AG08395 (cell line): ENCODE results near the gene VPS72.

Experiments used
- DNase-seq: peaks from one replicate; pipeline ENCODE4 v3.0.0; 2012; ENCODE audit warnings: mixed read lengths, low spot score

Gene VPS72

GRCh38 chr1:151187205-151187604 is 2.8 kb downstream of the VPS72 start:
- no peak for DNase-seq

GRCh38 chr1:151184211-151184610 is 5.8 kb downstream of the VPS72 start:
- no peak for DNase-seq

DNA sequence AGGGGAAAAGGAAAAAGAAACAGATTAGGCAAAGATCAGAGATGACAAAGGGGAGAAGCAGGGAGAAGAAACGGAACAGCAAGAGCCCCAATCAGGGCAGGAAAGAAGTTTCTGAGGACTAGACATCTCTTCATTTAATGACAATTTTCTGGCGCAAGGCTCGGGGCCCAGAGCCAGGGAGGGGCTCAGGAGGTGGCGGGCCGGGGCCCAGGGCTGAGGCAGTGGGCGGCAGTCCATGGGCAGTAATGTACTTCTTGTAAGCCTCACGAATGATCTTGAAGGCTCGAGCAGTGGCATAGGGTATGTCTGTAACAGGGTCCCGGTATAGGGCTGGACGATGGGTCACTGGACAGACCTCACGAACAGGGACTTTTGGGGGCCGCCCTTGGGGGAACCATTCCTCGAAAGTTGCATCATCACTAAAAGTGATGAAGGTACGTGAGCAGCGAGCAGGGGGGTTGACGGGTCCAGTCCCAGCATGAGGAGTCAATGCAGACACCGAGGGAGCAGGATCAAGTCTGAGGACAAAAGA is 13.4 kb downstream of the VPS72 start:
- no peak for DNase-seq

GRCh38 chr1:151175863-151176262 is 14.1 kb downstream of the VPS72 start, which contains the start of gene TMOD4:
TSS of gene TMOD4 (minus strand) at chr1:151175981. CDS start at chr1:151174875, 1,106 bp downstream.
- peak; percentile 22 for DNase-seq

DNA sequence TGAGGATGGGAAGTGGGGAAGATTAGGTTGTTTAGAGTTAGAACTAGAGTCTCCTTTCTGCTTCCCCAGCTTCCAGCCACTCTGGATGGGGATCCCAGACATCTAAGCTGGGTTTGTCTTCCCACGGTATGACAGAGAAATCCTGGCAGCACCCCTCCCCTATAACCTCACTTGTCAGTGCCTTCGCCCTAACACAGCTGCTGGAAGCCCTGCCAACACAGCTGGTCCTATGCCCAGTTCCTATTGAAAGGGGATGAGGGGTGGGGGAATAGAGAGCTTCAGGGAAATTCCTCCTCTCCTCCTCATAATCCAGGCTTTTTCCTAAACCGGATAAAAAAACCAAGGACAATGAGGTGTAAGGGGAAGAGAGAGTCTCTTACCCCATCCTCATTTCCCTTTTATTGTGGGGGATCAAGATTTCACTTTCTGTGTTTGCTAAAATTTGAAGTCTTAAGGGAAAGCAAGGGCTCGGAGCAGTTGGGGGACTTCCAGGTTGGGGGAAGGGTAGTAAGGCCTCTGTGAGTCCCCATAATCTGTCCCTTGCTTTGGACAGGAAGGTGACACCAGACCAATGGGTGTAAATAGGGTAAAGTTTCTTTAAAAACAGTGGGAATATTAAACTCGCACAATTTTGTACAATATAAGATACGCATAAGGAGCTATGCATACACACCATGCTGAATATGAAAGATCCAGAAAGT is 14.8 kb downstream of the VPS72 start:
- no peak for DNase-seq

DNA sequence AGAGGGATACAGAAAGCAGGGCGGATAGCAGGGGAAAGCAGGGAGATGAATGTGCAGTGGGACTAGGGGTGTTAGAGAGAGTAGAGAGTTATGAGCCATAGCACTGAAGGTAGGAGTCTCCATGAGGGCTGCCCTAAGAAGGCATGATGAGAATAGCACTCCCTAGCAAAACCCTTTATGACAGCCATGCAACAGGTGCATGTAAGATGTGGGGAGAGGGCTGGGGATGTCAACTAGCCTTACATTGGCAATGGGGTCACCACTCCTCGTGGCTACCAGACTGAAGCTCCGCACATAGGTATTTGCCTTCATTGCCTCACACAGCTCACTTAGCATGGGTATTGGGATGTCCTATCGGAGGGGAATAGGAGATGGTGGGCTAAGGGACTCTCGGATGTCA is 18.8 kb downstream of the VPS72 start:
- no peak for DNase-seq

DNA sequence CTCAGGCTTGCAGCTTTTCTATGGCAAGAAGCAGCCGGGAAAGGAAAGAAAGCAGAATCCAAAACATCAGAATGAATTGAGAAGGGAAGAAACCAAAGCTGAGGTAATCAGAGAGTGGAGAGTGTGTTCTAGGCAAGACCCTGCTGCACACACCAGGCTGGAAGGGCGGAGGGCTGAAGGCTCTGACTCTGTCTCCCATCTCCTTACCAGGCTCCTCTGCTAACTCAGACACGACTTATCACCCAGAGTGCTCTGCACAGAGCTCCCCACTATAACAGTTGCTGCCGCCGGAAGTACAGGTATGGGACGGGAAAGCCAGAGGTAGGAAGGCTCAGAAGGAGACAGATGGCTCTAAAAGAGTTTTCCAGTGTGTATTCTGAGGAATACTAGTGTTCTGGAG is 22.9 kb downstream of the VPS72 start:
- no peak for DNase-seq

DNA sequence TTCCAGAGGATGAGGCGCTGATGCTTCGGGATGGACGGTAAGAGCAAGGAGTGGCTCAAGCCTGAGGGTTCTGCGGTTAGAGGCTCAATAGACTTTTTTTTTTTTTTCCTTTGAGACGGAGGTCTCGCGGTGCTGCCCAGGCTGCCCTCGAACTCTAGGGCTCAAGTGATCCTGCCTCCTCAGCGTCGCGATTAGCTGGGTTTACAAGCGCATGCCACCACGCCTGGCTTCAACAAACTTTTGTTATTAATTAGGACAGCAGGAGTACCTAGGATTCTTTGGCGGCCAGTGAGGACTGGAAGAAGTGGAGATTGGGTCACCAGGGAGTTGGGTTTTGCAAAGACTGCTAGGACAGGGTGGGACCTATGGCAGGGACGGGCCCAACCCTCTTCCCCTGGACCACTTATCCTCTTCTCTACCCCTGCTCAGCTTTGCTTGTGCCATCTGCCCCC is 23.5 kb downstream of the VPS72 start:
- DNase-seq = peak; percentile 79

GRCh38 chr1:151165738-151166504 is 24.1 kb downstream of the VPS72 start, which contains the start of the genes LYSMD1 and SCNM1:
TSS of gene LYSMD1 (minus strand) at chr1:151165902. CDS start at chr1:151165258, 644 bp downstream.
TSS of gene SCNM1 (plus strand) at chr1:151166144. CDS start at chr1:151166153, 9 bp downstream.
- DNase-seq = peak; percentile 97

DNA sequence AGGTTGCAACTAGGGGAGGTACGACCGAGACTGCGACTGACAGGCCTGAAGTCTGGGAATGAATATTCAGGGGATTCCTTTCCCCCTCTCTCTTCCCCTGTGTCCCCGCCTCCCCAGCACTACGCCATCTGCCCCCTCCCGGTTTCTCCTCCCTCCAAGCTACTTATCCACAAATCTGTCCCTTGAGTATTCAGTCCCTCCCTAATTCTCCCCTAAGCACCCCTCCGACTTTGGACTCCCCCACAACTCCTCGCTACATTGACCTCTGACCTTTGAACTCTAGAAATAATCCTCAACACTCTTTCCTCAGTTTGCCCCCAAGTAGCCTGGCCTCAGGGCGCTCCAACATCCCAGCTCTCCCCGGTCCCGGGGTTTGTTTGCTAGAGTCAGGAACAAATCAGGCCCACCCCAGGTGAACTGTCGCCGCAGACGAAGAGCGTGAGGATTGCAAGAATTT is 24.7 kb downstream of the VPS72 start:
- peak; percentile 68 for DNase-seq

DNA sequence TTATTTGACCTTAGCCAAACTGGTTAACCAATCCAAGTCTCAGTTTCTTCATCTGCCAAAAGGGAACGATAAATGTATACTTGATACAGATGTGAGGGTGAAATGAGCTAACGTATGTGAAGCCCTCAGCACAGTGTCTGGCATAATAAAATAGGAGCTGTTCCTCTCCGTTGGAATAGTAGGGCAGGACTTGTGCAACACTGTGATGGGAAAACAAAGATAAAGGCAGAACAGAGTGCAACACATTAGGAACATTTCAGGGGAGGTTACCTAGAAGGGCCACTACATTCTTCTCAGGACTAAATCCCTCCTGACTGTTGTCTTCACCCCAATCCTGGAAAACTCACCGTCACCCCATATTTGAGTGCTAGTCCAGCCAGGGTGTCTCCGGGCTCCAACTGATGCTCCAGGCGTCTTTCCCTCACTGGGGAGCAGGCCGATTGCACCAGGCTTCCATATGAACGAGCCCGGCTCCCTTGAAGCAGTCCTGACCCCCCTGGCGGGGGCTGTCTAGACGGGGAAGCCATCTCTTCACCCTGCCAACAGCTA is 25.2 kb downstream of the VPS72 start:
- no peak for DNase-seq

DNA sequence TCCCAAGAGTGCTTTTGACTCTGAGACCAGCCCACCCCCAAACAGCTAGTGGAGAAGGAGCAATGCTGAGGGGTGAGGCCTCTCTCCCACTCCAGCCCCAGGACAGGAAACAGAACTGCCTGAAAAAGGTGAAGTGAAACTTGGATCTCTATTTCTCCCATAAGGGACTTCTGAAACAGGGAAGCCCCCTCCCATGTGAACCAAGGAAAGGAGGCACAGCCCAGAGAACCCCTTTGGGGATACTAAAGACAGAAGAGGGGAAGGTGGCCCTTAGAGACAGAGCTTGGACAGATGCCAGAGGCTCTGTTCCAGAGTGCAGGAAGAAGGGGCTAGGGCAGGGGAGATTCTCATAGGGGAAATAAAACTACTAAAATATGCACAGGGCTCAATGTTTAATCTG is 30.6 kb downstream of the VPS72 start:
- DNase-seq = no peak

DNA sequence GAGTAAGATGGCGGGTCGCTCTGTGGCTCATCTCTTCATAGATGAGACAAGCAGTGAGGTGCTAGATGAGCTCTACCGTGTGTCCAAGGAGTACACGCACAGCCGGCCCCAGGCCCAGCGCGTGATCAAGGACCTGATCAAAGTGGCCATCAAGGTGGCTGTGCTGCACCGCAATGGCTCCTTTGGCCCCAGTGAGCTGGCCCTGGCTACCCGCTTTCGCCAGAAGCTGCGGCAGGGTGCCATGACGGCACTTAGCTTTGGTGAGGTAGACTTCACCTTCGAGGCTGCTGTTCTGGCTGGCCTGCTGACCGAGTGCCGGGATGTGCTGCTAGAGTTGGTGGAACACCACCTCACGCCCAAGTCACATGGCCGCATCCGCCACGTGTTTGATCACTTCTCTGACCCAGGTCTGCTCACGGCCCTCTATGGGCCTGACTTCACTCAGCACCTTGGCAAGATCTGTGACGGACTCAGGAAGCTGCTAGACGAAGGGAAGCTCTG is 31.2 kb downstream of the VPS72 start:
- no peak for DNase-seq

DNA sequence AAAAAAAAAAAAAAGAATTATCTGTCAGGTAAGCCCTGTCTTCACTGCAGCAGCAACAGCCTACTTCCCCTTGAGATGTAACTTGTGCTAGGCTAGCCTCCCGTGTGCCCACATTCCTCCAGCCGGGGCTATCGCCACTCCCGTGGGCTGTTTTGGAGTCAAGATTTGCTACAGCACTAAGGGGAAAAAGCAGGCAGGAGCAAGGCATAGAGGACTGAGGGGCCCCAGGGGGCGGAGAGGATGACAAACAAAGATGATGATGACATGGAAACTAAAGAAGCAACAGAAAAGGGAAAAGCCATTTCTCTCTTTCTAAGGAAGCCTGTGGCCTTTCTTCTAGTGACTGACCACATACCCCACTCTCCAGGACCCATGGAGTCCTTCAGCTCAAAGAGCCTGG is 31.7 kb downstream of the VPS72 start:
- DNase-seq = no peak

GRCh38 chr1:151157067-151157531 is 32.9 kb downstream of the VPS72 start:
- no peak for DNase-seq

DNA sequence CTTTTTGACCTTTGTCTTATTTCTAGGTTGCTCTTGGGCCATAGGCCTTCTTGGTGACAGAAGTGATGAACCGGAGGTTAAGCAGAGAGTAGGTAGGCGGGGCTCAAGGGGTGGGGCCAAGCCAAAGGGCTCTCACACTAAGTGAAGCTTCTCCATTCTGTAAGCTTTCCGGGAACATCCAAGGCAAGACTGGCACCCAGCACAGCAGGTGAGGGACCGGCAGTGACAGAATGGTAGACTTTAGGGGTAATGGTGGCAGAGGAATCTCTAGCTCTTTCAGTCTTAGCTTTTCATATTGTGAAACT is 33.5 kb downstream of the VPS72 start, which contains the start of gene TNFAIP8L2:
TNFAIP8L2 (plus strand) TSS at position 135 of the 305 bp plus-strand sequence. CDS start 2,049 bp downstream, outside the sequence.
- no peak for DNase-seq

GRCh38 chr1:151147665-151148064 is 42.3 kb downstream of the VPS72 start:
- no peak for DNase-seq

DNA sequence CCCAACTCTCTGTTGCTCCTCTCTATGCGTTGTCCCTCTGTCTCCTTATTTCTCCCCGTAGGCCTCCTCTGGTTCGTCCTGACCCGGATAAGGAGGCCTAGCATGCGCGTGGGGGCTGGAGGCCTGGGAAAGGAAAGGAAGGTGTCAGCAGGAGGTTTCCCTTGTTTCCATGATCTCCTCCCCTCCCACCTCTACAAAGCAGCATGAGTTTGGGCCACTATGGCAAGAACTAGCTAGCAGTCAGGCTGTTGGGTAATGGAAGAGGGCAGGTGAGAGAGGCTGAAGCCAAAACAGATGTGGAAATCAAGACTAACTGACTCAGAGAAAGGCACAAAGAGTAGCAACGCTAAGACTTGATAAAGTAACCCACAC is 42.9 kb downstream of the VPS72 start:
- DNase-seq = no peak

DNA sequence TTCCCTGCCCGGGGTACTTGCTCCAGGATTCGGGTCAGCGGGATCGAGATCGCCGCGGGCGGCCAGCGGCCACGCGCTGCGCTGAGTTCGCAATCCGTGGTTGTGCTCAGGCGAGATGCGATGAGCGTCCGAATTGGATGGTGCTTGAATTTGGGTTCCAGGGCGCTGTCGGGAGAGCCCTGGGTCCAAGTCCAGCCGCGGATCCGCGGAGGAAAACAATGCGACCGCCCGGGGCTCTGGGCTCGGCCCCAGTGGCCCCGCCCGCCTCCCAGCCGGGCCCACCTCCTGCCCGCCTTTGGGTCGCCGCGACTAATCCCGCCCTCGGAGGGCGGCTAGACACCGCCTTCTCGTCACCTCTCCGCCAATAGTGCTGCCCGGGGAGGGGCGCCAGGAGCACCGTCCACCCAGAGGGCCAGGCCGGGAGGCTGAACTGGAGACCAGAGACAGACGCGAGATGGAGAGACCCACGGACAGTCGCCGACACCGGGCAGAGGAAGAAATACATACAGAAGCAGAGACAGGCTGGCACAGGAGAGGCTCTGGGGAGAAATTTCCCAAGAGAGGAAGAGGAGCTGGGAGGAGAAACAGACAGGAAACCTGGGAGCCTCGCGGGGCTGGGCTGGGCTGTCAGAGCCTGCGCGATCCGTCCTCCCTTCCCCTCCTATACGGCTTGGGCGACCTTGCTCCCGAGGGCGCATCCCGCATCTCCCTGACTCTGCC is 43.4 kb downstream of the VPS72 start, which contains the start of gene SEMA6C:
SEMA6C (minus strand) TSS at position 220 of the 720 bp plus-strand sequence. CDS start 4,010 bp downstream, outside the sequence.
- peak; percentile 96 for DNase-seq

- no peak for DNase-seq
Measured at GRCh38 chr1:151146072-151146411, 44.0 kb downstream of the VPS72 start.

GRCh38 chr1:151145304-151146071 is 44.5 kb downstream of the VPS72 start:
- no peak for DNase-seq
